AG09319 (cell line): ENCODE measurements around the gene ALDH3B2.

Experiments
- DNase-seq: peaks from one replicate; pipeline ENCODE4 v3.0.0-alpha.2; 2010; ENCODE audit warnings: low read depth; ENCODE audit errors: extremely low read depth
- TF ChIP-seq, protein P1 (sequence below): IDR thresholded peaks from 2 replicates; pipeline ENCODE4 v1.5.1; 2011; ENCODE audit warnings: low read depth, mild to moderate bottlenecking, inconsistent platforms, low read length, moderate library complexity

ALDH3B2 gene

DNA sequence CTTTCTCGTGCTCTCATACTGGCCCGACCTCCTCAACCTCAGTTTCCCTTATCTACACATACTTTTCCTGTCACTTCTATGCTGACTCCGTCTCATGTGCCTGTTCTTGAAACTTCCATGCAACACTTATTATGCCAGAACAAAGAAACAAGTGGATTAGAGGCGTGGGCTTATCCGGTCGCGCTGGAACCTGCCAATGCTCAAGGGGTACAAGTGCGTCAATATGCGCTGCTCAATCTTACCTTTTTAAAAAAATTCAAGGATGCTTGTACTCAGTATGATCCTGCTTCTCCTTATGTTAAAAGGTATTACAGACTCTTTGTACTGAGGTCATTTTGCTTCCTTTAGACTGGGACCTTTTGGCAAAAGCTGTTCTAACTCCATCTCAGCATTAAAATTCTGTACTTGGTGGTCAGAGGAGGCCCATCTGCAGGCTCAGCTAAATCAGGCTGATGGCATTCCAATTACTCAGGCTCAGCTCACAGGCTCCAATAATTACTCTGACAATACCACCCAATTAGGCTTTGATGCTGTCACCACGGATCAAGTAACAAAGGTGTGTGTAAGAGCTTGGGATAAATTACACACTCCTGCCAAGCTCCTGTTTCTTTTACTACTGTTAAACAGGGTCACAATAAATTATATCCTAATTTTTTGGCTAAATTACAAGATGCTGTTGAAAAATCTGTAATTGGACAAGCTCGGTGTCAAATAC, 26.3 kb upstream of the ALDH3B2 start:
- no peak for DNase-seq
- TF ChIP-seq, protein P1, sequence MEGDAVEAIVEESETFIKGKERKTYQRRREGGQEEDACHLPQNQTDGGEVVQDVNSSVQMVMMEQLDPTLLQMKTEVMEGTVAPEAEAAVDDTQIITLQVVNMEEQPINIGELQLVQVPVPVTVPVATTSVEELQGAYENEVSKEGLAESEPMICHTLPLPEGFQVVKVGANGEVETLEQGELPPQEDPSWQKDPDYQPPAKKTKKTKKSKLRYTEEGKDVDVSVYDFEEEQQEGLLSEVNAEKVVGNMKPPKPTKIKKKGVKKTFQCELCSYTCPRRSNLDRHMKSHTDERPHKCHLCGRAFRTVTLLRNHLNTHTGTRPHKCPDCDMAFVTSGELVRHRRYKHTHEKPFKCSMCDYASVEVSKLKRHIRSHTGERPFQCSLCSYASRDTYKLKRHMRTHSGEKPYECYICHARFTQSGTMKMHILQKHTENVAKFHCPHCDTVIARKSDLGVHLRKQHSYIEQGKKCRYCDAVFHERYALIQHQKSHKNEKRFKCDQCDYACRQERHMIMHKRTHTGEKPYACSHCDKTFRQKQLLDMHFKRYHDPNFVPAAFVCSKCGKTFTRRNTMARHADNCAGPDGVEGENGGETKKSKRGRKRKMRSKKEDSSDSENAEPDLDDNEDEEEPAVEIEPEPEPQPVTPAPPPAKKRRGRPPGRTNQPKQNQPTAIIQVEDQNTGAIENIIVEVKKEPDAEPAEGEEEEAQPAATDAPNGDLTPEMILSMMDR = no peak

DNA sequence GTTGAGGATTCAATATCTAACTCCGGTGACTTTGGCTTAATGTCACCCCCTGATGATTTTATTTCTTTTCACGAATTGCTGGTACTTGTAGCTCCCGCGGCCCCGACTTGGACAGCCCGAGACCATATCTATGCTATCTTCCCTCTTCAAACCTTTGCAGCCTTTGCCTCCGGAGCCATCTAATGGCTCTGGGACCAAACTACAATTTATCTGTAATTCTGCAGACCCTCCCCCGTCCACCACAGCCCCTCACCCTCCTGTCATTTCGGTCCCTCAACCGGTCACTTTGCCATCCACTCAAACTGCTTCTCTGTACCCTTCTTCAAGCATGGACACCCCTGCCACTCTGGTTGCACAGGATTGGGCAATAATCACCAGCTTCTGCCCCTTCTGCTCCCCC, 25.7 kb upstream of the ALDH3B2 start:
- TF ChIP-seq, protein P1 = no peak
- no peak for DNase-seq

DNA sequence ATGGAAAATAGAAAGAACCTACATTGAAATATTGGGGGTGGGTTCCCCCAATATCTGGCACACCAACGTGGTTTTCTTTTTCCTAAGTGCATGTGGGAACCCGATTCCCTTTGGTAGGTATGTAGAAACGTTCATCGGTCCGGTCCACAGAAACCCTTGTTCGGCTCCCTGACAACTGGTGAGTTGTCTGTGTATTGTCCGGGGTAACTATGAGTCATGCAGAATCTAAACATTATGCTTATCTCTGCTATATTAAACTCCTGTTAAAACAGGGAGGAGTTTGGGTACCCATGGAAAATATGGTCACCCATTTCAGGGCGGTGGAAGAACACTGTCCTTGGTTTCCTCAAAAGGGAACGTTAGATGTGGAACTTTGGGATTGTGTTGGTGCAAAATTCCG, 25.1 kb upstream of the ALDH3B2 start:
- no peak for DNase-seq
- TF ChIP-seq, protein P1 = no peak

DNA sequence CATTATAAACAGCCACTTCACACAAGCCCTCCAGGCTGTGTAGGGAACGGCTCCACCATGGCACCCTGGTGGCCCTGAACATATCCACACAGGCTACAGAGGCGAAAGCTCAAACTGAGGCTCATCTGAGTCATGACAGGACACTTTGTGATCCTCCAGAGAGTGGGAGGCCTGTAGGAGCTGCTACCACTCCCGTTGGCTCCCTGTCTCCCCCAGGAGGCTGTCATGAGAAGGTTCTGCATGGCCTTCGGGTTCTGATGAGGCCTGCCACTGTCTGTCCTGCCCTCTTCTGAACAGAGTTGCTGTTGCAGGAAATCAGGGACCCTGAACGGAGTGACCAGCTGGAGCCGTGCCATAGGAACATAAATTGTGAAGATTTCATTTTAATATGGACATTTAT, 23.8 kb upstream of the ALDH3B2 start:
- no peak for DNase-seq
- TF ChIP-seq, protein P1 = no peak

DNA sequence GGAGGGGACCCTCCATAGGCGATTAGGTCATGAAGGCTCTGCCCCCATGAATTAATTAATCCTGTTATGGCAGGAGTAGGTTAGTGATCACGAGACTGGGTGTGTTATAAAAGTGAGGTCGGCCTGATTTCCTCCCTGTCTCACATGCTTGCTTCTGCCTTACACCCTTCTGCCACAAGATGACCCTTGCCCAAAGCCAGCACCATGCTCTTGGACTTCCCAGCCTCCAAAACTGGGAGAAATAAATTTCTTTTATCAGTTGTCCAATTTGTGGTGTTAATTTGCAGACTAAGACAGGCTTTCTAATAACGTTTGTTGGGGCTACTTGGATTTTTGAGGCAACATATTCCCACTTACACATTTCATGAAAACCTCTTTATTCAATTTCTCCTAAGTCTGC, 23.4 kb upstream of the ALDH3B2 start:
- TF ChIP-seq, protein P1 = no peak
- DNase-seq = no peak

DNA sequence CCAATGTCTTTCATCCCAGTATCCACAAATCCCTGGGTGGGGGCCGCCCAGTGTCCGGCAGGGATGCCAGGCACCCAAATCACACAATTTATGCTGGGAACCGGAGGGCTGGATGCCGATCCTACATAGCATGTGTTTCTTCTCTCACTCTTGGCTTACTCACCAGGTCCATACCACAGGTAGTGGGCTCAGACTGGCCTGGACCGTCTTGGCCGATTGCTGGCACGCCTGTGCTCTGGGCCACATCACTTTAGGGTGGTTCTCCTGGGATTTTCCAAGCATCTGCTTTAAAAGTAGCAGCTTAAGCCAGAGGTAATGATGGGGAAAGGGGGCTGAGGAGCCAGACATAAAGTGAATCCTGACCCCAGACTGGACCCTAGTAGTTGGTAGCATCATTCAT, 22.6 kb upstream of the ALDH3B2 start:
- no peak for DNase-seq
- TF ChIP-seq, protein P1 = no peak

DNA sequence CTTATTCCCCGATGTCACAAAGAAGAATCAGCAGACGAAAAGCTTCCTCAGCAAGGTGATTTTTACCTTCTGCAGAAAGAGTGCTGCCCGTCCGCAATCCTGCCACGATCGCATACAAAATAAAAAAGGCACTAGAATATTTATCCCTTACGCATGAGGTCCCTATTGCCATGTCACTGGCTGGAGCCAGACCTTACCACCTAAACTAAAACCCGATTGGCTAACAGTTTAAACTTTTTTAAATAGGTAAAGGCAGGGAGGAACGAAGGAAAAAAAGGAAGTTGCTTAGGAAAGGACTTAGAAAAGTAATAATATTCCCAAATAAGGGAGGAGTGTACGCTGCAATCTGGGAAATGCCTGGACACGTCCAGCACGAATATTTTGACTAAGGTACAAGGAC, 21.2 kb upstream of the ALDH3B2 start:
- TF ChIP-seq, protein P1 = no peak
- DNase-seq = no peak
